HG03520 (cell line): Measurements from ENCODE around the gene TRMT1L.

Source experiments
- ATAC-seq: cut with Tn5 transposase; IDR thresholded peaks from one replicate; pipeline ENCODE4 v1.9.1; 2021; ENCODE audit warnings: mild to moderate bottlenecking, moderate library complexity; ENCODE audit not compliant: unreplicated experiment

The TRMT1L gene

DNA sequence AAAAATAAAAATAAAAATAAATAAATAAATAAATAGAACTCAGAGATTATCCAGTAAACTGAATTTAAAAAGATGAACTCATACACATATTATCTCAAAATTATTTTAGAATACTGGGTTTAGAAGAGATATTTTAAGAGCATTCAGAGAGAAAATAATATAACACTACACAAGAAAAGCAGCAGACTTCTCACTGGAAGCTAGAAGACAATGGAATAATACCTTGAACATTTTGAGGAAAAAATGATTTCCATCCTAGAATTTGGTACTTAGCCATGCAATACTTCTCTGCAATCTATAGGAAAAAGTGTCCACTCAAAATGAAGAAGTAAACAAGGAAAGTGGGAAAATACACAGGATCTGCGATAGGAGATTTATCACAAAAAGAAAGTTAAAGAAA lies 24.2 kb downstream of the TRMT1L start:
- ATAC-seq, result no peak

DNA sequence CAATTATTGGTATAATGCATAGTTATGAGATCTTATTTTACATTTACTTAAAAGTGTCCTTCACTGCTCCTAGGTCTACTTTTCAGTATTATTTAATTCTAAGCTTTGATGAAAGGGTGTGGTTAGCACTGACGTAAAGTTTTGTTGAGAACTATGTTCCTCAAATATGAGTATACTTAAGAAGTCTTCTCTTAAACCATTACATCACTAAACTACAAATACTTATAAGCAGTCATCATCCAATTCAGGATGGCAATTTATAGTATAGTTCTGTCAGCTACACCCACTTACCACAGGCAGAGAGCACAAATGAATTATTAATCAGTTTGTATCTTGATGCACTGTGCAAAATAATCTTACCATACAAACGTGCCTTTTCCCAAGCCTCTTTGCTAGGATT lies 27.0 kb downstream of the TRMT1L start:
- no peak for ATAC-seq

DNA sequence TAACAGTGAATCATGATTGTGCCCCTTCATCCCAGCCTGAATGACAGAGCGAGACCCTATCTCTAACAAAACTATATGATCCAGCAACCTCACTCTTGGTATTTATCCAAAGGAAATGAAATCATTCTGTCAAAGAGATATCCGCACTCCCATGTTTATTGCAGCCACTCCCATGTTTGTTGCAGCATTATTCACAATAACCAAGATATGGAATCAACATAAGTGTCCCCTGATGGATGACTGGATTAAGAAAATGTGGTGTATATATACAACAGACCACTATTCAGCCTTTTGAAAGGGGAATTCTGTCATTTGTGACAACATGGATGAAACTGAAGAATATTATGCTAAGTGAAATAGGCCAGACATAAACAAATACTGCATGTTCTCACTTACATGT lies 44.4 kb downstream of the TRMT1L start:
- no peak for ATAC-seq

DNA sequence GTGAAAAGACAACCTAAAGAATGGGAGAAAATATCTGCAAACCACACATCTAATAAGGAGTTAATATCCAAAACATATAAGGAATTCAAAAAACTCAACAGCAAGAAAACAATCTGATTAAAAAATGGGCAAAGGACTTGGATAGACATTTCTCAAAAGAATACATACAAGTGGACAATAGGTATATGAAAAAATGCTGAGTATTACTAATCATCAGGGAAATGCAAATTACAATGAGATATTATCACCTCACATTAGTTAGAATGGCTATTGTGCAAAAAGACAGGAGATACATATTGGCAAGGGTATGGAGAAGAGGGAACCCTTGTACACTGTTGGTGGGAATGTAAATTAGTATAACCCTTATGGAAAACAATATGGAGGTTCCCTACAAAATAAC lies 44.9 kb downstream of the TRMT1L start:
- no peak for ATAC-seq

DNA sequence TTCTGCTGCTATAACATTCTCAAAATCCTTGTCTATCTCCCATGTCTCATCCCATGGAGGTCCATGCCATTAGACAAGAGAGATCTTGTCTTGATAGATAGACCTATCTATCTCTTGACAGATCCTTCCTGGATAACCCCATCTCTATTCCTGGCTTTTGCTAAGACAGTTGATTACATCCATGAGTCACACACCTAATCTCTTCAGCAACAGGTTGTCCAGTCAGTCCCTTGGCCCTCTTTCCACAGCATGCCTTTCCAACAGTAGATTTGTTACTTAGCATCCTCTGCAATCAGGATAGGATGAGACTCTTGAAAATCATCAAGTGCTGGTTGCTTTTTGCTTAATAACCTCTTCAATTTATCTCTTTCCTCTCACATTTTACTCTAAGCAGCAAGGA lies 46.6 kb downstream of the TRMT1L start:
- ATAC-seq, result no peak

DNA sequence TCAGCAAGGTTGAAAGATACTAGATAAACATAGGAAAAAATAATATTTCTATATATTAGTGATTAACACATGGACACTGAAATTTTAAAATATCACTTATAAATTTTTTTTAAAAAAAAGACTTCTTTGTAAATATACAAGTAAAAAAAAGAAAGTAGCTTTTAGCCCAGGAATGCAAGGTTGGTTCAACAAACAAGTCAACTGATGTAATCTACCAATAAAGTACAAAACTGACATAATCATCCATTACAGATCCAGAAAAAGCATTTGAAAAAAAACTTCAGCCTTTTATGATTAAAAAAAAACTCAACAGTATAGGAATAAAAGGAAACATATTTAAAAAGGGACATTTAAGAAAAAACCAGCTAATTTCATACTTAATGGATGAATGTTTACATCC lies 48.4 kb downstream of the TRMT1L start:
- ATAC-seq, result no peak

DNA sequence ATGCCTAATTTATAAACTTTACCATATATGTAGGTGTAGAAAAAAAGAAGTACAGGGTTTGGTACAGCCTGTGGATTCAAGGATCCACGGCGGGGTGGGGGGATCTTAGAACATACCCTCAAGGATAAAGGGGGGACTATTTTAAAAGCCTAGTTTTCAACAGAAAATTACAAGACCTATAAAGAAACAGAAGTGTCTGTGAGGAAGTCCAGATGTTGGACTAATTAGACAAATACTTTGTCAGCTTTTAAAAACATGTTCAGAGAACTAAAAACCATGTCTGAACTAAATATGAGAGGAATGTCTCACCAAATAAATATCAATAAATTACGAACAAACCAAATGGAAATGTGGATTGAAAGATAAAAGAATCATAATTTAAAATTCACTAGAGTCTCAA lies 51.6 kb downstream of the TRMT1L start:
- no peak for ATAC-seq

DNA sequence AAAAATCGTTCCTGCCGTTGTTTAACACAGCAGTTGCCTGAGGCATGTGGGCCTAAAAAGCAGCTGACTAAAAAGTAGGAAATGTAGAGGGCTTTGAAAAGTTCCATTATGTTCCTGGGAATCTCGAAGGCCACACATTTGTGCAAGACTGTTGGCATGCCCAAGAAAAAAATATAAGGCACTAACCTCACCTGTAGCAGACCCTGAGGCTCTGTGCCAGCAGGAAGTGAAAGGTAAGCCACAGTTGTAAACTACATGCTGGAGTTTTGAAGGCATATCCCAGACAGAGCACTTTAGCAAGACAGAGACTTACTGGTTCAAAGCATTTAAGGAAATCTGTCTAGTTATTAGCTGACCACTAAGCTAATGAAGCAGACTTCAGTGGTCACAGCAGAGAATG lies 52.7 kb downstream of the TRMT1L start:
- ATAC-seq, result no peak

DNA sequence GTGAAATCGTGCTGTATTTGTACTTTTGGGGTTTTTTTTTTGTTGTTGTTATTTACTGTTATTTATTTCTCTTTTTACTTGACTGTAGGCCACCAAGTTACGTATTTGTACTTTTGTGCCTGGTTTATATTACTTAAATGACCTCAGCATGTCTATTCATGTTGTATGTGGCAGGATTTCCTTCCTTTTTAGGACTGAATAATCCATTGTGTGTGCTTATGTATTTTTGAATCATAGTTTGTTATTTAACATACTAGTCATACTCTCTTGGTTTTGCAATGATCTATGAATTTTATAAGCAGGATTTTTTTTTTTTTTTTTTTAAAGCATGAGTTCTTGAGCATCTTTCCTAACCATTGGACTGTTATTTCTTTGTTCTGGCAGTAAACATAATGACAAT lies 60.2 kb downstream of the TRMT1L start:
- no peak for ATAC-seq

DNA sequence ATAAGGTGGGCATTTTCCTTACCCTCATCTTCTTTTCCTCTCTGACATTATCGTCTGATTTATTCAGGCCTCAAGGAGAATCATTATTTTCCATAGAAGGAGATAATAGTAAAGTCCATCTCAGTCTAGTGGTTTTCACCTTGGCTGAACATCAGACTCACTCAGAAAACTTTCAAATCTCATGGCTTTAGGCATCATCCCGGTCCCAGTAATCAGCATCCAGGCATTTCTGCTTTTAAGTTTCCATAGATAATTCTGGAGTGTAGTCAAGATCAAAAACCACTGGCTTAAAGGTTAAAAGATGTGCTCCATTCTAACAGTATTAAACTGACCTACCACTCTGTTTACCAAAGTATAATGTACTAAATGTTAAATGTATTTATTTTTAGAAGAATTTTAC lies 62.0 kb downstream of the TRMT1L start:
- no peak for ATAC-seq

DNA sequence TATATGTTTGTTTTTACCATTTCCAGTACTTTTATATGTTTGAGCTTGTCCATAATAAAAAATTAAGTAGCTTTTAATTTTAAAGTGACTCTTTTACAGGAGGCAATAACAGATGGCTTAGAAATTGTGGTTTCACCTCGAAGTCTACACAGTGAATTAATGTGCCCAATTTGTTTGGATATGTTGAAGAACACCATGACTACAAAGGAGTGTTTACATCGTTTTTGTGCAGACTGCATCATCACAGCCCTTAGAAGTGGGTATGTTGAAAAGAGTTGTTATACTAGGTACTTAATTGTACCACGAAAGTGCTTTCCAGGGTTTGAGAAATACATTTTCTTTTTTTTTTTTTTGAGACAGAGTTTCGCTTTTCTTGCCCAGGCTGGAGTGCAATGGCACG lies 65.3 kb downstream of the TRMT1L start:
- ATAC-seq, result no peak

DNA sequence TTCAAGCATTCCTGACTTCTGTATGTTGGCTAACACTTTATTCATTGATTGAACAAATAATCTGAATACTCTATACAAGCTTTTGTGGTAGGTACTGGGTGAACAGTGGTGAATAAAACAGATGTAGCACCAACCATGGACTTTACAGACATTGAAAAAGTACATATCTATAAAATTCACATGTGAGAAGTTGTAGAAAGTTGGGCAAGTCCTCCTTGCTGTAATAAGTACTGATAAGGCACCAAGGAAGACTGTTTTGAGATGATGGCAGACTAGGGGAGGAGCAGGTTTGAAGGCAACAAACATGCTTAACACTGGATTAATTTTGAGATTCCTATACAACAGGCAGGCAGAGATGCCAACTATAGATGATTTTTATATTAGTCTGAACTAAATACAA lies 69.0 kb downstream of the TRMT1L start:
- ATAC-seq, result no peak

DNA sequence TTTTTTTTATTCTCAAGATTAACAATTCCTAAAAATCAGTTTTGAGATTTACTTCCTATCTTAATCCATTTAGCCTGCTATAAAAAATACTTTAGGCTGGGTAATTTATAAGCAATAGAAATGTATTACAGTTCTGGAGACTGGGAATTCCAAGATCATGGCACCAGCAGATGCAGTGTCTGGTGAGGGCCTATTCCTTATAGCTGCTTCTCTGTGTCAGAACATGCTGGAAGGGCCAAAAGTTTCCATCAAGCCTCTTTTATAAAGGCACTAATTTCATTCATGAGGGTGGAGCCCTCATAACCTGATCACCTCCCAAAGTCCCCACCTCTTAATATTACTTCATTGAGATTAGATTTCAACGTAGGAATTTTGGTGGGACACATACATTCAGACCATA lies 69.7 kb downstream of the TRMT1L start:
- no peak for ATAC-seq

DNA sequence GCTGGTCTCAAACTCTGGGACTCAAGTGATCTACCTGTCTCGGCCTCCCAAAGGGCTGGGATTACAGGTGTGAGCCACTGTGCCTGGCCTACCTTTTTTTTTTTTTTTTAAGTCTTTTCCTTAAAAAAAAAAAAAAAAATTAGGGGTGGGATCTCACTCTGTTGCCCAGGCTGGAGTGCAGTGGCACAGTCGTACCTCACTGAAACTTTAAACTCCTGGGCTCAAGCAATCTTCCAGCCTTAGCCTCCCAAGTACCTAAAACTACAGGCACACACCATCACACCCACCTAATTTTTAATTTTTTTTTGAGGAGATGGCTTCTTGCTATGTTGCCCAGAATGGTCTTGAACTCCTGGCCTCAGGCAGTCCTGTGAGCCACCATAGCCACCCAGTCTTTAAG lies 72.9 kb downstream of the TRMT1L start:
- ATAC-seq, result no peak

DNA sequence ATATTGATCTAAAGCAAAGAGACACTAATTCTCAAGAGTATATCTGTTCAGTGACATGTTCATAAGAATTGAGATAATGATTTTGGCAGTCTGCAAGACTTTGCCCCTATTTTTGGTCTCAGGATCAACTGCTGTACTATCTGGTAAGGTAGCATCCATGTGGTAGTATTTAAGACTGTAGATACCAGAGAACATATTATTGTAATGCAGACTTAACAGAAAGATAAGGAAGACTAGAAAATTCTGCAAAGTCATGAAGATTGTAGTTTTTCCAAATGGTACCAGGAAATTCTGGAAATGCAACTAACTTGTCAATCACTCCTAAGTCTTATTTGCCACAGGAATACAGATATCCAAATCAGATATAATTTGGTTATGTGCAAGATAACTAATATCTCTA lies 76.3 kb downstream of the TRMT1L start:
- ATAC-seq, result no peak

DNA sequence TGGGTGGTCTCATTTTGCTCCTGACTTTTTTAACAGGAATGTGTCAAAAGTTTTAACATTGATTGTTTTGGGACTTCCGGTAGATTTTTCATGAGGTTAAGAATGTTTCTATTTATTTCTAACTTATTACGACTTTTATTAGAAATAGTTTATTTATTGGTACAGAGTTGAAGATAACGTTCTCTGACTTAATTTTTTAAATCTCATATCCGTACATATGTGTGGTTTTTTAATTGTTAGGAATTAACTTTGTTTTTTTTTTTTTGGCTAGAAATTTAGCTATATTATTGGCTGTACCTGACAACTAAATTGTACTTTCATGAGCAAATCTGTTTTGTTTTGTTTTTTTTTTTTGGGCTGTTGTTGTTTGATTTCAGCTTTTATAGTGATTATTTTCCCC lies 79.4 kb downstream of the TRMT1L start:
- no peak for ATAC-seq

DNA sequence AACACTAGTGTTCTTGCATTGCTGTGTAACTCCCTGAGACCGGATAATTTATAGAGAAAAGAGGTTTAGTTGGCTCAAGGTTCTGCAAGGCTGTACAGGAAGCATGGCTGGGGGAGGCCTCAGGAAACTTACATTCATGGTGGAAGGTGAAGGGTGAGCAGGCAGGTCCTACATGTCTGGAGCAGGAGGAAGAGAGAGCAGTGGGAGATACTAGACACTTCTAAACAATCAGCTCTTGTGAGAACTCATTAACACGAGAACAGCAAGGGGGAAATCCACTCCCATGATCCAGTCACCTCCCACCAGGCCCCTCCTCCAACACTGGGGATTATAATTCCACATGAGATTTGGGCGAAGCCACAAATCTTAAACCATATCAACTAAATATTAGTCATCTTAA lies 81.3 kb downstream of the TRMT1L start:
- ATAC-seq, result no peak

DNA sequence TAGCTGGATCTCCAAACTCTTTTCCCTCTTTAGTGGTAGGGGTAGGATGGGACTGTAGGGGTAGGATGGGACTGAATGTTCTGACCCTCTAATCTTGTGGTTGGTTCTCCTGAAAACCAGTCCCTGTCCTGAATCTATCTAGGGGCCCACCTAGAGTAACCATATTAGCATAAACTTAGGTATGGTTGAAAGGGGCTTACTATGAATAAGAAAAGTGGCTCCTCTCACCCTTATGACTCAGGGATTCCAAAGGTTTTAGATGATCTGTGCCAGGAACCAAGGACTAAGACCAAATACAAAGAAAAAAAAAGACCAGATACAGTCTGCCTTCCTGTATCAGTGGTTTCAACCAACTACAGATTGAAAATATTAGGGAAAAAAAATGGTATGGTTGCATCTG lies 82.4 kb downstream of the TRMT1L start:
- ATAC-seq, result no peak

DNA sequence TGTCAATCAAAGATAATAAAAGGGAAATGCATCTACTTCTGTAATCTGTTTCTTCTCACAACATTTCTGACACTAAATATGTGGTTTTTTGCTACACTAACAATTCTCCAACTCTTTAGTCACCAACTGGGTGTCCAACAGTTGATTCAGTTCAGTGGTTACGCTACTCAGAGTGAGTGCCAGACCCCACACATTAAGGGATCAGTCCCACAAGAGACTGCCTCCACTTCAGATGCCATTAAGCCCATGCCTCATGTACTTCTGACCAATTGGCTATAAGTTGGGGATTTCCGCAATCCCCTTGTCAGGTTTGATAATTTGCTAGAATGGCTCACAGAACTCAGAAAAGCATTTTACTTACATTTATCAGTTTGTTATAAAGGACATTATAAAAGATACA lies 83.0 kb downstream of the TRMT1L start:
- no peak for ATAC-seq

DNA sequence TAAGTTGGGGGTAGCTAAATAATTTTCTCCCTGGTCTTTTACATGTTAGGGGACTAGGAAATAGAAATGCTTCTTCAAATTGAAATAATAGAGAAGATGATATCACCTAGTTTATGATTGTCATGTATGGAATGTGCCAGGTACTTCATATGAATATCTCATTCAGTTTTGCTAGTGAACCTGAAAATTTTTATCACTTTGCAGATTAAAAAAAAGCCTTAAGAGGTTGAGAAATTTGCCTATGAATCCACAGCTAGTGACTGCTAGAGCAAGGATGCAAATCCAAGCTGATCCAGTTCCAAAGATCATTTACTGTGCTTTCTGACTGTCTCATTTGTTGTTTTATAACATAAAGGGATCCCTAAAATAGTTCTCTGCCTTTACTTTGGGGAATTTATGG lies 86.7 kb downstream of the TRMT1L start:
- ATAC-seq, result no peak

DNA sequence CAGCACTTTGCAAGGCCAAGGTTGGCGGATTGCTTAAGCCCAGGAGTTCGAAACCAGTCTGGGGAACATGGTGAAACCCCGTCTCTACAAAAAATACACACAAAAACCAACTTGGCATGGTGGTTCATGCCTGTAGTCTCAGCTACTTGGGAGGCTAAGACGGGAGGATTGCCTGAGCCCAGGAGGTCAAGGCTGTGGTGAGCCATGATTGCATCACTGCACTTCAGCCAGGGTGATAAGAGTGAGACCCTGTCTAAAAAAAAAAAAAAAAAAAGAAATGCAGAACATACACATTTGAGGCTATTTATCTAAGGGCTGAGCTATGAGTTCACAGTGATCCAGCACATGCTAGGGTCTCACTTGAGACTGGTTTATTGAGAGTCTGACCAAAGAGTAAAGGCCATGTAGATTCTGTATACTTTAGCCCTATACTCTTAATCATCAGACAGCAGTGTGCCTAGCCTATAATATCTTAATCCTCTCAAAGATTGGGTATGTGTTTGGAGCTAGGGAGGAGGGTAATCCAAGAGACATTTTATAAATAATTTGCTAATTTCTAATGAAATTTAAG lies 87.5 kb downstream of the TRMT1L start:
- no peak for ATAC-seq

DNA sequence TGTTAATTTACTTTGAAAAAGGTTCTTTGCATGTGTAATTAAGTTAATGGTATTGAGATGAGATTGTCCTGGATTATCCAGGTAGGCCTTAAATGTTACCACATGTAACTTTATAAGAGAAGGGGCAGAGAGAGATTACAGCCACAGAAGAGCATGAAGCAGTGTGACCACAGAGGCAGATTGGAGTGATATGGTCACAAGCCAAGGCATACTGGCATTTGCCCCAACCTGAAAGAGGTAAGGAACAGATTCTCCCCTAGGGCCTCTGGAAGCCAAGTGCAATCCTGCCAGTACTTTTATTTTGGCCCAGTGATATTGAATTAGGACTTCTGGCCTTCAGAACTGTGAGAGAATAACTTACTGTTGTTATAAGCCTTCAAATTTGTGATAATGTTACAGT lies 88.4 kb downstream of the TRMT1L start:
- ATAC-seq, result no peak
